GM12891 (cell line): Measurements from ENCODE around the gene METTL22.

Experiments used
- PAX5 ChIP-seq: IDR thresholded peaks from 2 replicates; pipeline ENCODE4 v1.6.1; 2011; ENCODE audit warnings: low read length, moderate library complexity, mild to moderate bottlenecking; ENCODE audit not compliant: insufficient read depth, severe bottlenecking
- POLR2A ChIP-seq: IDR thresholded peaks from 2 replicates; pipeline ENCODE4 v1.6.1; 2011; ENCODE audit warnings: low read depth, low read length, control low read depth
- POLR2AphosphoS5 ChIP-seq: IDR thresholded peaks from 2 replicates; pipeline ENCODE4 v1.6.1; 2011; ENCODE audit warnings: low read depth, low read length, control low read depth
- TAF1 ChIP-seq: IDR thresholded peaks from 2 replicates; pipeline ENCODE4 v1.6.1; 2011; ENCODE audit warnings: low read depth, low read length, control low read depth

GRCh38 chr16:8668113-8668512, 46.6 kb downstream of the METTL22 start:
- TF ChIP-seq POLR2A = no peak
- TF ChIP-seq TAF1 = no peak
- TF ChIP-seq POLR2AphosphoS5 = no peak
- TF ChIP-seq PAX5 = no peak
